BLaER1 treated with 17β-estradiol and CSF1 and Interleukin-3, amounts not matched to agents 10 nM and 100 nM (cell line): ENCODE measurements around the gene PTPRE.

Source experiments
- H3K27ac ChIP-seq, 11 experiments: shearing (Covaris generic); formaldehyde crosslinking; 2 replicates each; pipeline ENCODE4 v1.8.1; 2022
- H3K27me3 ChIP-seq, 11 experiments: shearing (Covaris generic); formaldehyde crosslinking; 2 replicates each; pipeline ENCODE4 v1.8.1; 2022
- H3K36me3 ChIP-seq, 11 experiments: shearing (Covaris generic); formaldehyde crosslinking; 2 replicates each; pipeline ENCODE4 v1.8.1; 2022
- H3K4me1 ChIP-seq, 10 experiments: shearing (Covaris generic); formaldehyde crosslinking; 2 replicates each; pipeline ENCODE4 v1.8.1; 2022
- H3K4me2 ChIP-seq, 11 experiments: shearing (Covaris generic); formaldehyde crosslinking; 2 replicates each; pipeline ENCODE4 v1.8.1; 2022
- H3K4me3 ChIP-seq, 10 experiments: shearing (Covaris generic); formaldehyde crosslinking; 2 replicates each; pipeline ENCODE4 v1.8.1; 2022
- H3K9ac ChIP-seq, 11 experiments: shearing (Covaris generic); formaldehyde crosslinking; 2 replicates each; pipeline ENCODE4 v1.8.1; 2022
- H3K9me3 ChIP-seq, 11 experiments: shearing (Covaris generic); formaldehyde crosslinking; replicated peaks in 1 of 11; 2 replicates each; pipeline ENCODE4 v1.8.1; 2022
- H4K20me1 ChIP-seq, 11 experiments: shearing (Covaris generic); formaldehyde crosslinking; 2 replicates each; pipeline ENCODE4 v1.8.1; 2022
- Cebpa-rat ChIP-seq, 11 experiments: shearing (Covaris generic); IDR thresholded peaks; 2 replicates each; pipeline ENCODE4 v1.8.1; 2022

Gene PTPRE

GRCh38 chr10:128047991-128048818, 141.3 kb downstream of the PTPRE start:
- peak overlapping the region; percentile 87 to 99 (median 93) for H3K27ac ChIP-seq
- peak overlapping the region; percentile 89 to 95 (median 93) for H3K9ac ChIP-seq
- peak overlapping the region; percentile 77 to 91 (median 86) for H3K4me3 ChIP-seq

GRCh38 chr10:128048819-128049210, 141.9 kb downstream of the PTPRE start:
- H3K4me1 ChIP-seq, result peaks cover 61 to 79% (median 69%) of the 10 kb centered on the region in 10 experiments
- peak overlapping the region; percentile 89 to 100 (median 98) for H3K4me2 ChIP-seq
- H3K27me3 ChIP-seq, result no peaks in the 10 kb centered on the region
- H3K36me3 ChIP-seq, result peaks cover 45 to 61% (median 55%) of the 10 kb centered on the region in 11 experiments
- peak overlapping the region; percentile 87 to 99 (median 93) for H3K27ac ChIP-seq
- peak overlapping the region; percentile 77 to 91 (median 86) for H3K4me3 ChIP-seq
- peaks cover 11 to 55% (median 40%) of the 10 kb centered on the region in 11 experiments; a peak in 21 of 22 replicates for H4K20me1 ChIP-seq
- no peaks in the 10 kb centered on the region for H3K9me3 ChIP-seq
- H3K9ac ChIP-seq, result peak overlapping the region; percentile 89 to 95 (median 93)
- no peak for TF ChIP-seq Cebpa-rat (IDR thresholded peaks at IDR 0.05)

More at GRCh38 chr10:128047991-128048818, 141.3 kb downstream of the PTPRE start:
- Histone ChIP-seq H3K4me2 (peak overlapping the region; percentile 89 to 100 (median 98)), H3K9me3 (no peaks in the 10 kb centered on the region), H3K36me3 (peaks cover 39 to 55% (median 48%) of the 10 kb centered on the region in 11 experiments), H3K27me3 (no peaks in the 10 kb centered on the region), H4K20me1 (peaks cover 7 to 49% (median 35%) of the 10 kb centered on the region in 11 experiments; a peak in 20 of 22 replicates), H3K4me1 (peaks cover 61 to 80% (median 70%) of the 10 kb centered on the region in 10 experiments)
- peak in 8 of 11 experiments; percentile 25 to 63 (median 52); a peak in 5 of 22 replicates for TF ChIP-seq Cebpa-rat (IDR thresholded peaks at IDR 0.05)

GRCh38 chr10:128049226-128050120, 142.6 kb downstream of the PTPRE start:
- H3K4me2 ChIP-seq, result peak overlapping the region; percentile 89 to 100 (median 98)
- H3K9me3 ChIP-seq, result no peaks in the 10 kb centered on the region
- H3K36me3 ChIP-seq, result peaks cover 52 to 68% (median 61%) of the 10 kb centered on the region in 11 experiments
- peak overlapping the region; percentile 87 to 99 (median 93) for H3K27ac ChIP-seq
- peaks cover 61 to 79% (median 69%) of the 10 kb centered on the region in 10 experiments for H3K4me1 ChIP-seq
- peak overlapping the region; percentile 77 to 91 (median 86) for H3K4me3 ChIP-seq
- H3K9ac ChIP-seq, result peak overlapping the region; percentile 89 to 95 (median 93)
- H3K27me3 ChIP-seq, result no peaks in the 10 kb centered on the region
- peaks cover 16 to 62% (median 46%) of the 10 kb centered on the region in 11 experiments for H4K20me1 ChIP-seq
- no peak for TF ChIP-seq Cebpa-rat (IDR thresholded peaks at IDR 0.05)

DNA sequence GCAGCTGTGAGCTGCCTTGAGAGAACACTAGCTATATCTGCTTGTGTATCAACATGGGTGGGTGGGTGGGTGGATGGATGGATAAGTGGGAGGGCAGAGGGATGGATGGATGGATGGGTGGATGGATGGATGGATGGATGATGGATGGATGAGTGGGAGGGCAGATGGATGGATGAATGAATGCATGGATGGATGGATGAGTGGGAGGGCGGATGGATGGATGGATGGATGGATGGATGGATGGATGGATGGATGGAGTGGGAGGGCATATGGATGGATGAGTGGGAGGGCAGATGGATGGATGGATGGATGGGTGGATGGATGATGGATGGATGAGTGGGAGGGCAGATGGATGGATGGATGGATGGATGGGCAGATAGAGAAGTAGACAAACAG, 143.2 kb downstream of the PTPRE start:
- Histone ChIP-seq H3K9ac (peak overlapping the region; percentile 89 to 95 (median 93)), H3K36me3 (peaks cover 58 to 74% (median 68%) of the 10 kb centered on the region in 11 experiments), H3K4me2 (peak overlapping the region; percentile 89 to 100 (median 98)), H3K27me3 (no peaks in the 10 kb centered on the region), H3K27ac (peak overlapping the region; percentile 87 to 99 (median 93); a peak in 21 of 22 replicates), H3K4me3 (peak overlapping the region; percentile 77 to 91 (median 86)), H3K9me3 (no peaks in the 10 kb centered on the region), H3K4me1 (peaks cover 61 to 79% (median 69%) of the 10 kb centered on the region in 10 experiments), H4K20me1 (peaks cover 22 to 68% (median 53%) of the 10 kb centered on the region in 11 experiments)
- TF ChIP-seq Cebpa-rat (IDR thresholded peaks at IDR 0.05), result no peak

- peaks cover 61 to 79% (median 69%) of the 10 kb centered on the region in 10 experiments for H3K4me1 ChIP-seq
- no peaks in the 10 kb centered on the region for H3K9me3 ChIP-seq
- peaks cover 66 to 82% (median 76%) of the 10 kb centered on the region in 11 experiments for H3K36me3 ChIP-seq
- TF ChIP-seq Cebpa-rat (IDR thresholded peaks at IDR 0.05), result peak in 10 of 11 experiments; percentile 18 to 90 (median 76); a peak in 13 of 22 replicates
- H3K4me2 ChIP-seq, result peak overlapping the region; percentile 89 to 100 (median 98)
- peaks cover 31 to 76% (median 61%) of the 10 kb centered on the region in 11 experiments for H4K20me1 ChIP-seq
- H3K27ac ChIP-seq, result peak overlapping the region; percentile 71 to 99 (median 91)
- H3K27me3 ChIP-seq, result no peaks in the 10 kb centered on the region
- peak overlapping the region; percentile 58 to 95 (median 79) for H3K9ac ChIP-seq
- H3K4me3 ChIP-seq, result peak overlapping the region; percentile 77 to 91 (median 86)
Measured at GRCh38 chr10:128050936-128051335, 144.0 kb downstream of the PTPRE start.

GRCh38 chr10:128051548-128051947, 144.6 kb downstream of the PTPRE start:
- peaks cover 61 to 79% (median 69%) of the 10 kb centered on the region in 10 experiments for H3K4me1 ChIP-seq
- peak overlapping the region; percentile 89 to 100 (median 98) for H3K4me2 ChIP-seq
- no peak for TF ChIP-seq Cebpa-rat (IDR thresholded peaks at IDR 0.05)
- peak overlapping the region; percentile 71 to 99 (median 91) for H3K27ac ChIP-seq
- H3K27me3 ChIP-seq, result no peaks in the 10 kb centered on the region
- peaks cover 72 to 89% (median 82%) of the 10 kb centered on the region in 11 experiments for H3K36me3 ChIP-seq
- H3K9ac ChIP-seq, result peak overlapping the region; percentile 58 to 95 (median 79)
- H3K4me3 ChIP-seq, result peak overlapping the region in 9 of 10 experiments; percentile 77 to 91 (median 86); a peak in 18 of 20 replicates
- H3K9me3 ChIP-seq, result no peaks in the 10 kb centered on the region
- peaks cover 37 to 82% (median 67%) of the 10 kb centered on the region in 11 experiments for H4K20me1 ChIP-seq

GRCh38 chr10:128052696-128053095, 145.8 kb downstream of the PTPRE start:
- H3K36me3 ChIP-seq, result peaks cover 84 to 100% (median 93%) of the 10 kb centered on the region in 11 experiments
- H3K4me3 ChIP-seq, result peak overlapping the region in 7 of 10 experiments; percentile 77 to 89 (median 86); a peak in 12 of 20 replicates
- H3K4me2 ChIP-seq, result peak overlapping the region; percentile 89 to 100 (median 98); a peak in 21 of 22 replicates
- peak overlapping the region; percentile 71 to 99 (median 91) for H3K27ac ChIP-seq
- peaks cover 47 to 93% (median 75%) of the 10 kb centered on the region in 11 experiments for H4K20me1 ChIP-seq
- peaks cover 68 to 83% (median 74%) of the 10 kb centered on the region in 10 experiments for H3K4me1 ChIP-seq
- peak overlapping the region in 10 of 11 experiments; percentile 70 to 95 (median 84); a peak in 17 of 22 replicates for H3K9ac ChIP-seq
- no peaks in the 10 kb centered on the region for H3K9me3 ChIP-seq
- no peak for TF ChIP-seq Cebpa-rat (IDR thresholded peaks at IDR 0.05)
- H3K27me3 ChIP-seq, result no peaks in the 10 kb centered on the region

DNA sequence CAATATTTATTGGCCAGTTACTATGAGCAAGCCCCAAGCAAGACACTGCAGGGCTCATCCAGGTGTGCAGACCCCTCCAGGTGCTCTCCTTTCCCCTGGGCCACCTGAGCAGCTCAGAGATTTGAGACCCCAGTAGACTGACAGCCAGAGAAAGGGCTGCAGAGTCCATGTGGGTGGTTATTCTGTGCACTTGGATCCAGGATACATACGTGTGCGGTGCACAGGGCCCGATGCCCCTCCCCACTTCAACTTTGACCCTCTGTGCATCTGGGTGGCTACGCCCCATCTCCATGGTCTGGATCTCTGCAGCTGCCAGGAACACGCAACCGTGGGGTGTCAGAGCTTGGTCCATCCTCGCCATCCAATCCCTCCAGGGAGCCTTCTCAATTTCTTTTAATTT, 146.5 kb downstream of the PTPRE start:
- no peak for TF ChIP-seq Cebpa-rat (IDR thresholded peaks at IDR 0.05)
- Histone ChIP-seq H3K9ac (peak overlapping the region in 6 of 11 experiments; percentile 32 to 95 (median 90); a peak in 10 of 22 replicates), H4K20me1 (peaks cover 47 to 93% (median 82%) of the 10 kb centered on the region in 11 experiments), H3K9me3 (no peaks in the 10 kb centered on the region), H3K4me2 (peak overlapping the region in 10 of 11 experiments; percentile 13 to 100 (median 98); a peak in 17 of 22 replicates), H3K36me3 (peaks cover 90 to 100% (median 98%) of the 10 kb centered on the region in 11 experiments), H3K27me3 (no peaks in the 10 kb centered on the region), H3K27ac (peak overlapping the region in 10 of 11 experiments; percentile 8 to 99 (median 90); a peak in 19 of 22 replicates), H3K4me1 (peaks cover 74 to 90% (median 81%) of the 10 kb centered on the region in 10 experiments), H3K4me3 (peak overlapping the region in 3 of 10 experiments; percentile 86 to 89 (median 86); a peak in 4 of 20 replicates)
